HUES48 (cell line): Measurements from ENCODE around the gene SLX9.
A peak's percentile ranks its signal among the peaks of the same experiment; 100 is the strongest.

Experiments
- H3K27ac ChIP-seq: one replicate; pipeline ENCODE4 v1.7.0; 2013; ENCODE audit warnings: low read depth, low read length, inconsistent platforms
- H3K27me3 ChIP-seq: 2 replicates; pipeline ENCODE4 v1.6.1; 2013; ENCODE audit warnings: mild to moderate bottlenecking, low read length; ENCODE audit not compliant: control insufficient read depth, insufficient read depth
- H3K36me3 ChIP-seq: 2 replicates; pipeline ENCODE4 v1.6.1; 2013; ENCODE audit warnings: low read length; ENCODE audit not compliant: control insufficient read depth, insufficient read depth
- H3K4me1 ChIP-seq: 2 replicates; pipeline ENCODE4 v1.6.1; 2013; ENCODE audit warnings: mild to moderate bottlenecking, low read length; ENCODE audit not compliant: control insufficient read depth, insufficient read depth
- H3K4me3 ChIP-seq: 2 replicates; pipeline ENCODE4 v1.5.1; 2013; ENCODE audit warnings: mild to moderate bottlenecking, low read depth, low read length
- H3K9ac ChIP-seq: 2 replicates; pipeline ENCODE4 v1.6.1; 2013; ENCODE audit warnings: mild to moderate bottlenecking, low read depth, low read length, moderate library complexity
- H3K9me3 ChIP-seq: 2 replicates; pipeline ENCODE4 v1.6.1; 2013; ENCODE audit warnings: low read length; ENCODE audit not compliant: control insufficient read depth, insufficient read depth

Gene SLX9

DNA sequence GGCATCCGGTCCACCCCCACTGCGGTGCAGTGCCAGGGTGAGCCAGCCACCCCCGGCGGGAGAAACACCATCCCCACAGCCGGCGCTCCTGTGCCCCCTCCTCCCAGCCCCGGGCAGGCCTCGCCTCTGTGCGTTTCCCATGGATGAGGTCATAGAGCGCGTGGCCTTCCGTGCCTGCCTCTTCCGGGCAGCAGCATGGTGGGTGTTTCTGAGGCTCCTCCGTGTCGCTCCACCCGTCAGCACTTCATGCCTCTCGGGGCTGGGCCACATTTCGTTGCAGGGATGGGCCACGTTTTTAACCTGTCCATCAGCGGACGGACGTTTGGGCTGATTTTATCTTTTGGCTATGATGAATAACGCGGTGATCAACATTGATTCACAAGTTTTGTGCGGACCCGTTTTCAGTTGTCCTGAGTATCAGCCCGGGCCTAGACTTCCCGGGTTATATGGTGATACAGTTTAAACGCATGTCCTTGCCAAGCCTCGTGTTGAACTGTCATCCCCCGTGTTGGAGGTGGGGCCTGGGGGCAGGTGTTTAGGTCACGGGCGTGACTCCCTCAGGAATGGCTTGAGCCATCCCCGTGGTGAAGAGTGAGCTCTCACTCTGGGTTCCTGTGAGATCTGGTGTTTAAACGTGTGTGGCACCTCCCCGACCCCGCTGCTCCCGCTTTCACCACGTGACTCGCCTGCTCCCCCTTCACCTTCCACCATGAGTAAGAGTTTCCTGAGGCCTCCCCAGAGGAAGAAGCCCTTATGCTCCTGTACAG is 64.8 kb downstream of the SLX9 start:
- H3K27ac ChIP-seq = no peak overlapping the region
- H3K4me1 ChIP-seq = no peaks in the 10 kb centered on the region

DNA sequence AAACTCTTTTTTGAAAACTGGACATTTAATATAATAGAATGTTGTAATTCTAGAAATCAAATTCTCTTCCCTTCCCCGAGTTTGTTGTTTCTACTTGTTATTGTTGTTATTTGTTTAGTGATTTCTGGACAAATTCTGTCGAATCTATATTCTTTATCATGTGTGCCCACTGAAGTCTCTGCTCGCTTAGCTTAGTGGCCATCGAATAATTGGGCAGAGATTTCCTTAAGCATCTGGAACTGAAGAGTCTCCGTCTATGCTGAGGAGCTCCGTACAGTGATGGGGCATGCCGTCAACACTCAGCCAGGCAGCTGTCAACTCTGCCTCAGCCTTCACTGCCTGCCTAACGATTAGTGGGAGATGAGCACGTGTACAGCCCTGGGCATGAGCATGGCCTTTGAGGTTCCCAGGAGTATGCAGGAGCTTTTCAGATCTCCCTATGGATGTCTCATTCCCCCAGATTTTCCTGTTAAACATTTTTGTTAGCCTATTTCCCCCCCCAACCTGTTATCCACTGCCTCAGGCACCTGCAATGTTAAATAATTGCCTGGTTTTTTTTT is 66.8 kb downstream of the SLX9 start:
- Histone ChIP-seq H3K9ac (no peak overlapping the region), H3K4me3 (no peak overlapping the region), H3K36me3 (no peaks in the 10 kb centered on the region), H3K4me1 (peaks cover 2% of the 10 kb centered on the region; the same call in 1 of the 2 replicates), H3K9me3 (no peaks in the 10 kb centered on the region), H3K27ac (no peak overlapping the region), H3K27me3 (peaks cover 7% of the 10 kb centered on the region; the same call in 1 of the 2 replicates)

More for the DNA sequence above, 64.8 kb downstream of the SLX9 start:
- Histone ChIP-seq H3K4me3 (no peak overlapping the region), H3K9me3 (no peaks in the 10 kb centered on the region), H3K9ac (no peak overlapping the region), H3K27me3 (no peaks in the 10 kb centered on the region), H3K36me3 (no peaks in the 10 kb centered on the region)

DNA sequence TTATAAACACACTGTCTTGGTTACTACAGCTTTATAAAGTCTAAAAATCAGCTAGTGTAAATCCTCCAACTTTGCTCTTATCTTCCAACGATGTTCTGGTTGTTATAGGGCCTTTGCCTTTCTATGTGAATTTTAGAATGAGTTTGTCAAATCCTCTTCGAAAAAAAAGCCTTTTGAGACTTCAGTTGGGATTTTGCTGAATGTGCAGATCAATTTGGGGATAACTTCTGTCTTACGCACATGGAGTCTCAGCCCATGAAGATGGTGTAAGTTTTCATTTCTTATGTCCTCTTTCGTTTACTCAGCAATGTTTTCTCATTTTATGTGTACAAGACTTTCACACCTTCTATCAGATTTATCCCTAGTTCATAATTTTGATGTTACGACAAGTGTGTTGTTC is 69.8 kb downstream of the SLX9 start:
- no peaks in the 10 kb centered on the region for H3K9me3 ChIP-seq
- H3K27ac ChIP-seq = no peak overlapping the region
- no peak overlapping the region for H3K4me3 ChIP-seq
- peaks cover 7% of the 10 kb centered on the region; the same call in 1 of the 2 replicates for H3K27me3 ChIP-seq
- peaks cover 20% of the 10 kb centered on the region for H3K4me1 ChIP-seq
- H3K36me3 ChIP-seq = no peaks in the 10 kb centered on the region
- no peak overlapping the region for H3K9ac ChIP-seq

DNA sequence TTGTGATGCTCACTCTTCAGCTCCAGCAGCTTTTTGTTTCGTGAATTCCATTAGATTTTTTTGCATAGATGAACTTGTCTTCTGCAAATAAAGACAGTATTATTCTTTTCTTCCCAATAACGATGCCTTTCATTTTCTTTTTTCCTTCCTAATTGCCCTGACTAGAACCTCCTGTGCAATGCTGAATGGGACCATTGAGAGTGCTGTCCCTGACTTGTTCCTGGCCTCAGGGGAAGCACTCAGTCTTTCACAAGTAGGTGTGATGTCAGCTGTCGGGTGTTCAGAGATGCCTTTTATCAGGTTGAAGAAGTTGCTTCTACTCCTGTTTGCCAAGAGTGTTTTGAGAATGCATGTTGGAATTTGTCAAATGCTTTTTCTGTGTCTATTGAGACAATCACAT is 70.3 kb downstream of the SLX9 start:
- no peak overlapping the region for H3K9ac ChIP-seq
- H3K4me3 ChIP-seq = no peak overlapping the region
- H3K36me3 ChIP-seq = no peaks in the 10 kb centered on the region
- no peaks in the 10 kb centered on the region for H3K9me3 ChIP-seq
- H3K27ac ChIP-seq = no peak overlapping the region
- peaks cover 12% of the 10 kb centered on the region; the same call in 1 of the 2 replicates for H3K27me3 ChIP-seq
- peaks cover 20% of the 10 kb centered on the region for H3K4me1 ChIP-seq

DNA sequence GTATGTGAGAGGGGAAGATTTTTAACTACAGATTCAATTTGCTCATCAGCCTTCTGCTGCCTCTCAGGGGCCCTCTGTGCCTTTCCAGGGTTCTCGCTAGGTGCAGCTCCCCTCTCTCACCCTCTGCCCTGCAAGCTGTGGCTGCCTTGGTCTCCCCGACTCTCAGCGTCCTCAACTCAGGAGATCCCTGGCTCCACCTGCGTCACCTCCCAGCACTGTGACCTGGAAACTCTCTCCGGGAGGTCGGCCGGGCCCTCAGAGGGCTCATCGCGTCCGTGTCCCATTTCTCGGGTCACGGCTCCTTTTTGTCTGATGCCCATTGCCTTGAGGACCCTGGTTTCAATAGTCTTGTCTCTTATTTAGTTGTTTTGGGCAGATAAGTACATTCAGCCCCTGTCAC is 71.0 kb downstream of the SLX9 start:
- Histone ChIP-seq H3K4me3 (no peak overlapping the region), H3K9ac (no peak overlapping the region), H3K36me3 (no peaks in the 10 kb centered on the region), H3K4me1 (peaks cover 20% of the 10 kb centered on the region), H3K9me3 (no peaks in the 10 kb centered on the region), H3K27ac (no peak overlapping the region), H3K27me3 (peaks cover 15% of the 10 kb centered on the region; the same call in 1 of the 2 replicates)

DNA sequence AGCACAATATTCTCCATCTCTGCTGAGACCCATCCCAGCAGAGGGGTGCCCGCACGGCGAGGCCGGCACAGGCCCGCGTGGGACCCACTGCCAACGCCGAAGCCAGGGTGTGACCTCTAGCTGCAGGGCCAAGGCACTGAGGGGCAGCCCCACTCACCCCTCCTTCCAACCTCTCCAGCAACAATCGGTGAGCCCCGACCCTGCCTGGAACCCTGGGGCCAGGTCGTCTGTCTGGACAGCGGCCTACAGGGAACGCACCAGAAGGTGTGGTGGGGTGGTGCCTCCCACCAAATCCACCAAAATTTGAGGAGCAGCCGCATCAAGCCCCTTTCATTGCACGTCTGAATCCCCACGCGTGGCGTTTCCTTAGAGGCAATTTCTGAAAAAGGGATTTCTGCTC is 71.6 kb downstream of the SLX9 start:
- Histone ChIP-seq H3K4me3 (no peak overlapping the region), H3K4me1 (peaks cover 20% of the 10 kb centered on the region), H3K9ac (no peak overlapping the region), H3K27me3 (peaks cover 17% of the 10 kb centered on the region; the same call in 1 of the 2 replicates), H3K36me3 (no peaks in the 10 kb centered on the region), H3K9me3 (no peaks in the 10 kb centered on the region), H3K27ac (no peak overlapping the region)

DNA sequence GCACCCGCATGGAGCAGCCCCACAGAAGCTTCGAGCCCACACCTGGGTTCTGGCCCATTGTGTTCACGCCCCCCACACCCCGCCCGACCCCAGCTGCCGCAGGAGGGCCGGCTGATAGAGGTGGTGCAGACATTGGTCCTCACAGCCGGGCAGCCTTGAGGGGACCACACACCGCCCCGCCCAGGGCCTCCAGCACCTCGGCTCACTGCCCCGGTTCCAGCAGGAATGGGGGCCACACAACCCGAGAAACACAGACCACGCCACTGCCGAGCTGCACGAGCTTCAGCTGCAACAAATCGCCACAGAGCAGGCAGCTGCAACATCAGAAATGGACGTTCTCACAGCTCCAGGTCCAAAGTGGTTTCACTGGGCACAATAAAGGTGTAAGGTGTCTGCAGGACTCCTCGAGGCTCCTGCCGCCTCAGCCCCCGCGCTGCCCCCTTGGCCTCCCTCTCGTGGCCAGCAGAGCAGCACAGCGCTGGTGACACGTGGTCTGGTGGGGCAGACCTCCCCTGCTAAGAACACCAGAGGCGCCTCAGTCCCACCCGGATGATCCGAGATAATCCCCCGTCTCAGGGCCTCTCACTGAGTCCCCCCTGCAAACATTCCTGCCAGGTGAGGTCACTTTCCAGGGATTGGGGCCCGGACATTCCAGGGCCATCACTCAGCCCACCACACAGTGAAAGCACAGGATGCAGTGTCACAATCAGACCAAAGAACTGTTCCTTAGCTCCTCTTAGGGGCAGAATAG is 72.3 kb downstream of the SLX9 start:
- peak overlapping the region; percentile 30; the same call in 1 of the 2 replicates for H3K9ac ChIP-seq
- H3K4me3 ChIP-seq = peak overlapping the region; percentile 28; the same call in 1 of the 2 replicates
- H3K4me1 ChIP-seq = peaks cover 20% of the 10 kb centered on the region
- H3K9me3 ChIP-seq = no peaks in the 10 kb centered on the region
- no peaks in the 10 kb centered on the region for H3K36me3 ChIP-seq
- peak overlapping the region; percentile 96 for H3K27ac ChIP-seq
- H3K27me3 ChIP-seq = peaks cover 24% of the 10 kb centered on the region; the same call in 1 of the 2 replicates

DNA sequence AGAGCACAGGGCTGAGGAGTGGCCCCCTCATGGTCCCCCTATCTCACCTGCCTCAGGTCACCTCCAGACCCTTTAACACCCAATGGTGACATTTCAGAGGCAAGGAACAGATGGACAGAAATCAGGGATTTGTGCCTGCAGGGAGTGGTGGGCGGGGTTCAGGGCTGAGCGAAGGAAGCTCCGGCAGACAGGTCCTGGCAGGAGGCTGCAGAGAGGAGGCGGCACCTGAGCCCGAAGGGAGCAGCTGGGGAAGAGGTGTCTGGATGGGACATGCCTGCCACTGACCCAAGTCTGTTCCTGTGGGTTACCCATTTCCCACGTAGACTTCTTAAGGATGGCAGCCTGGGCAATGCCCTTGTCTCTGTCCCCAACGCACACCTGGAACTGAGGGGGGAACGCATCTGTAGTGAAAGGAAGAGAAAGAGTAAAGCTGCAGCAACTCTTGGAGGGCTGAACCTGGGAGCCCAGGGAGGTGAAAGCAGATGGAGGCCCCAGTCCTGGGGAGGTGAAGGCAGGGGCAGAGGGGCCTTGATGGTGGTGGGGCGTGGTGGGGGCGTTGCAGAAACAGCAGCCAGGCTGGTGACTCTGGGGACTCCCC is 72.9 kb downstream of the SLX9 start:
- Histone ChIP-seq H3K9ac (peak overlapping the region; percentile 30; the same call in 1 of the 2 replicates), H3K9me3 (no peaks in the 10 kb centered on the region), H3K36me3 (no peaks in the 10 kb centered on the region), H3K27ac (peak overlapping the region; percentile 96), H3K27me3 (peaks cover 29% of the 10 kb centered on the region), H3K4me3 (peak overlapping the region; percentile 28; the same call in 1 of the 2 replicates), H3K4me1 (peaks cover 20% of the 10 kb centered on the region)

DNA sequence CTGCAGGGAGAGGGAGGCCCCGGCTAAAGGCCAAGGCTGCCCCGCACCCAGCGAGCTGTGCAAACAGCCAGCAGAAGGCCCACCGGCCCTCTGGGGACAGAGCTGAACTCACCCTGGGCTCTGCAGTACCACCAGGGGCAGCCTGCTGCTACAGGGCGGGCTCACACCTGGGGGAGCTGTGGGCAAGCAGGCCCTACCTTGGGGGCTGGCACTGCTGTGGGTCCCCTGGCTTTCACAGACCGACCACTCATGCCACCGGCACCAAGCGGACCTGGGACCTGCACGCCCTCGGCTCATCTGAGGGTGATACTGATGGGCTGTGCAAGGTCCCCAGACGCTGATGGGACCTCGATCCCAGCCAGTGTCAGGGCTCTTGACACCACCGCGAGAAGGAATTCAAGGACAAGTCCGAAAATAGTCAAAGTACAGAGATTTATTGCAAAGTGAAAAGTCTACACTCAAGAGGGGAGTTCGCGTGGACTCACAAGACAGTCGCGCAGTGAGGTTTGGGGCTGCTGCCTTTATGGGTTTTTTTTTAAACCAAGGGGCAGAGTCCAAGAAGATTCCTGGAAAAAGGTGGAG is 73.5 kb downstream of the SLX9 start:
- H3K9ac ChIP-seq = no peak overlapping the region
- H3K27ac ChIP-seq = peak overlapping the region; percentile 96
- H3K27me3 ChIP-seq = peaks cover 35% of the 10 kb centered on the region
- H3K4me1 ChIP-seq = peaks cover 20% of the 10 kb centered on the region
- no peaks in the 10 kb centered on the region for H3K36me3 ChIP-seq
- H3K4me3 ChIP-seq = no peak overlapping the region
- H3K9me3 ChIP-seq = no peaks in the 10 kb centered on the region

DNA sequence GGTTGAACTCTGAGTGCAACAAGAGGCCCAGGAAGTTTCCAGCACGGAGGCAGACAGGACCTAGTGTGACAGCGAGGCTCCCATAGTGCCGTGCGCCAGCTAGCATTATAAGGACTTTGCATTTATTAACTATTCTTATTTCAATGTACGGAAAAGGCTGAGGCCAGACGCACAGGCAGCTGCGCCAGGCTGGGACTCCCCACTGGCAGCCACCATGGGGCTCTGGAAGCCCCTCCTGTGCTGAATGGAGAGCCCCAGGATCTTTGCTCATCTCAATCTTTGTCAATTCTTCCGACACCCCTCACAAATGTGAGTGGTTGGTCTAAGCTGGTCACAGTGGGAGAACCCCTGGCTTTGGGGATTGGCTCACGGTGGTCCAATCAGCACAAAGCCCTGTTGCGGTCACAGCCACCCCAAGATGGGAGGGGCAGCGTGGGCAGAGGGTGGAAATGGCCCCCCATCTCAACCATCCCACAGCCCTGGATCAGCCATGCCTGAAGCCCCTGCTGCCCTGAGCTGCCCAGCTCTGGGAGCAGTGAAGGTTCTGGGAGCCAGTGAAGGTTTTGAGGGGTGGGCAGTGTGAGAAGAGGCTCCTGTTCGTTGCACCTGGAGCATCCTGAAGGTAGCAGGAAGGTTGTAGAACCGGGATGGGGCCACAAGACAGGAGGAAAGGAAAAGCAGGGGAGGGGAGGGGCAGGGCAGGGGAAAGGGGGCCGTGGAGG is 75.1 kb downstream of the SLX9 start:
- Histone ChIP-seq H3K4me1 (peaks cover 20% of the 10 kb centered on the region), H3K36me3 (no peaks in the 10 kb centered on the region), H3K9me3 (no peaks in the 10 kb centered on the region), H3K4me3 (no peak overlapping the region), H3K27me3 (peaks cover 45% of the 10 kb centered on the region), H3K27ac (no peak overlapping the region), H3K9ac (no peak overlapping the region)
